Stimulated activated CD4-positive, alpha-beta T cell treated with anti-CD3 and anti-CD28 coated beads, Interleukin-4, amount 100 ng/mL, for 1 hour (primary cell): ENCODE measurements around the gene NFATC3.

ENCODE experiments used
- DNase-seq: peaks from one replicate; pipeline ENCODE4 v3.0.0-alpha.2; 2020

Gene NFATC3

DNA sequence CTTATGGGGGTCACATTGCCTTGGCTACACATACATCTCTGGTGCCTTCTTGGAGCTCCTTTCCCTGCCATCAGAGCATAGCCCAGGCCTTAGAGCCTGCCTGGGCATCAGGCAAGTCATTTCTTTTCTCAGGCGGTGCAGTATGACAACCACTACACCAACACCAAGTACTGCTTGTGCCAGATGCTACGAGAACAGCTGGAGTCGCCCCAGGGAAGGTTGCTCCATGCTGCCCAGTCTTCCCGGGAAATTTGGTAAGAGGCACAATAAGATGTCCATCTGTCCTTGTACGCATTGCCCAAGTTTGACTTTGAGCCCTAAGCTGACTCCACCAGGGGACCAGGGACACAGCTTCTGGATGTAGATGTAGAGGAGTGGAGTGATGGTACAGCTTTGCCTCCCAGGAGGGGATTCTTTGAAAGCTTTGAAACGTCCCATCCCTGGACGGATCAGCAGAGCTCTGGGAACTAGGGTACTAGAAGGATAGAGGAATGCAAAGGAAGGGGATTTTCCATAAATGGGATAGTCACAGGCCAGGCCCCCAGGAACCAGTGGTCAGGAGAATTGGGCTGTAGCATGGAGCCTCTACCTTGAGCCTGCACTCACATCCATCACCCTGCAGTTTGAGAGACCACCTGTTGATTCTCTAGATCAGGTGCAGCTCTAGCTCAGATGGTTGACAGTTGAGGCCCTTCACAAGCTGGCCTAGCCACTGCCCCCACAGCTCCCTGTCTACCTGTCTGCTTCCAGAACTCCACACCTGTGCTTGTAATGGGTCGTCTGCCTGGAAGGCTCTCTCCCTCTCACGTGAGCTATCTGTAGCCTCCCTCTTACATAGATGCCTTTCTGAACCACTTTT lies 11.0 kb upstream of the NFATC3 start:
- DNase-seq, result no peak

DNA sequence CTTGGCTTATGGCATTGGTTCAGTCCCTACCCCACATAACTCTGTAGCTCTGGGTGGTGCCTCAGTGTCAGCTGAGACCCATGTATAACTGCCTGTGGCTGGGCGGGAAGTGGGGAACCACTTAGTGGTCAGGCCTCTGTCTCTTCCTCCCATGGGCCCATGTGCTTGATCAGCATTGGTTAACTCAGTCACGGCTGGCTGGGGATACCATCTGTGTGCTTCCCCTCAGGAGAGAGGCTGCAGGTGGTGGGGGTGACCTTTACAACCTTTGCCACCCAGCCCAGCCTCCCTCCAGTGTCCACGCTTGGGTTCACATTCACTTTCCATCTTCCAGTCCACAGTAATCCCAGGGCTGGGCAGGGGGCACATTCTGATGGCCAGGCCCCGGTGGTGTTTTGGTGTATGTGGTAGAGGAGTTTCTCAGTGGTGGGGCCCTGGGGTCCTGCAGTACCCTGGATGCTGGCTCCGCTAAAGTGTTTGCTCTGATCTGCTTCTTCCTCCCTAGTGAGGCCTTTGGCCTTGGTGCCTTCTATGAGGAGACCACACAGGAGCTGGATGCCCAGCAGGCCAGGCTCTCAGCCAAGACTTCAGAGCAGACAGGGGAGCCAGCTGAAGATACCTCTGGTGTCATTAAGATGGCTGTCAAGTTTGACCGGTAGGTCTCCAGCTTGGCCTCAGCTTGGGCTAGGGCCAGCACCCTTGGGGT lies 10.2 kb upstream of the NFATC3 start:
- no peak for DNase-seq

DNA sequence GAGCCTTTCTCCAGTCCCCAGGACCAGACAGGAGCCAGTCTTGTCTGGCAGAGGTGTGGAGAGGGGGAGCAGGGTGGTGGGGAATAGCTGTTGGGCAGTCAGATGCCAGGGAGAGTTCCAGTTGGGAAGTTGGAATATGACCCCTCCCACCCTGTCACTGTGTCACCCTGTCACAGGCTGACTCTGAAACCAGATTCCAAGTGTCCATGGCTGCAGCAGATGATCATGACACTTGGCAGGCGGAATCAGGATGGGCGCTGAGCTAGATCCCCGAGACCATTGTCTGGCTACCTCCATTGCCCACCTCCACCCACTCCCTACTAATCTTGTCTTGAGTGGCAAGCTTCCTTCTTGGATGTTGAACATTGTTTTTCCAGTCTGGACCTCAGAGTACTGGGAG lies 9.2 kb upstream of the NFATC3 start:
- no peak for DNase-seq

DNA sequence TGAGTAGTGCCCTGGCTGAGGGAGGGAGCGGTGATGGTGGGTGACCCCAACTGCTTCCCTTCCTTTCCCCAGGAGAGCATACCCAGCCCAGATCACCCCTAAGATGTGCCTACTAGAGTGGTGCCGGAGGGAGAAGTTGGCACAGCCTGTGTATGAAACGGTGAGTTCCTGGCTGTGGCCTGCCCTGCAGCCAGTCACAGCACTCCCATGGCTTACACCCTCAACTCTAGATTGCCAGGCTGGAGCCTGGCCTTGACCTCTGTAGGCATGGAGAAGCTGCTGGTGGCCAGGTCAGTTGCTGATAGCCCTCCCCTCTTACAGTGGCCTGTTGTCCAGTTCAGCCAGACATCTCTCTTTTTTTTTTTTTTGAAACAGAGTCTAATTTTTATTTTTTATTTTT lies 8.6 kb upstream of the NFATC3 start:
- no peak for DNase-seq

DNA sequence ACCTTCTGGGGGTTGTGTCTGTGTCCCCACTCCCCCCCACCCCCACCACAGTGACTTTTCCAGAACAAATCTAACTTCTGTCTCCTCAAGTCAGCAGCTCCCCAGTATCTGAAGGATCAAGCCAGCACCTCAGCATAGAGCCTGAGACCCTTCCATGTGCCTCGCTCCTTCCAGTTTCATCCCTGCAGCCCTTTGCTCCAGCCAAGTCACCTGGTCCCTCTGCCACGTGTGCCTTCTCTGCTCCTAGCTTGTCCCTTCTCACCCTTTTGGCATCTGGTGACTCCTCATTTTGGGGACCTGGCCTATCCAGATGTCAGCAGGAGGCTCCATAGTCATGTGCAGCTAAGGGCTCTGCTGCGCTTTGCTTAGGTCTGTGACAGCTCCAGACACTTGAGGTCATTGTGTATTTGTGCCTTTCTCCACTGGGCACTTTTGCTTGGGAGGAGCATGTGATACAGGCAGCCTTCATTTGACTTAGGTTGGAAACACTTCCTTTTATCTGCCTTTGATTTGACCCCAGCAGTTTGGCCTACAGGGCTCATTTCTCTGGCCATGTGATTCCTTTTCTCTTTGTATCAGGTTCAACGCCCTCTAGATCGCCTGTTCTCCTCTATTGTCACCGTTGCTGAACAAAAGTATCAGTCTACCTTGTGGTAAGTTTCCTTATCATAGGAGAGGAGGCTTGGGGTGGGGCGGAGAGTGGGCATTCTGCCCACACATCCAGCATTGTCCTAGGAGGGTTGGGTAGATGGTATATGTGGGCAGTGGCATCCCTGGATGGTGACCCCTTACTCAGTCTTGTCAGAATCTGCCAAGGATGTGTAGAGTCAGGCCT lies 7.1 kb upstream of the NFATC3 start:
- no peak for DNase-seq

DNA sequence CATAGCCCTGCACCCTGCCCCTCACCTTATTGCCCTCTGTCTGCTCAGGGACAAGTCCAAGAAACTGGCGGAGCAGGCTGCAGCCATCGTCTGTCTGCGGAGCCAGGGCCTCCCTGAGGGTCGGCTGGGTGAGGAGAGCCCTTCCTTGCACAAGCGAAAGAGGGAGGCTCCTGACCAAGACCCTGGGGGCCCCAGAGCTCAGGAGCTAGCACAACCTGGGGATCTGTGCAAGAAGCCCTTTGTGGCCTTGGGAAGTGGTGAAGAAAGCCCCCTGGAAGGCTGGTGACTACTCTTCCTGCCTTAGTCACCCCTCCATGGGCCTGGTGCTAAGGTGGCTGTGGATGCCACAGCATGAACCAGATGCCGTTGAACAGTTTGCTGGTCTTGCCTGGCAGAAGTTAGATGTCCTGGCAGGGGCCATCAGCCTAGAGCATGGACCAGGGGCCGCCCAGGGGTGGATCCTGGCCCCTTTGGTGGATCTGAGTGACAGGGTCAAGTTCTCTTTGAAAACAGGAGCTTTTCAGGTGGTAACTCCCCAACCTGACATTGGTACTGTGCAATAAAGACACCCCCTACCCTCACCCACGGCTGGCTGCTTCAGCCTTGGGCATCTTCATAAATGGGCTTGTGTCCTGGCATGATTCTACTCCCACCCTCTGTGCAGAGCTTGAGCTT lies 6.3 kb upstream of the NFATC3 start:
- DNase-seq, result no peak

DNA sequence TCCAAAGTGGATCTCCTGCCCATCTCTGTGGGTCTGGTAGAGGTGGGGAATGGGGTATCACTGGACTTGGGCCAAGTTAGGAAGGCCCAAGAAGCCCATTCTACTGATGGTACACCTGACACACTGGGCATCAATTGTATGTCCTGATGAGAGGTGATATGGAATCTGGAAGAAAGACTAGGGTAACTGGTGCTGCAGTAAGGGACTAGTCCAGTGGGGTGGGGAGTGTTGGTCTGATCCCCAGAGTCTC lies 5.9 kb upstream of the NFATC3 start:
- no peak for DNase-seq

DNA sequence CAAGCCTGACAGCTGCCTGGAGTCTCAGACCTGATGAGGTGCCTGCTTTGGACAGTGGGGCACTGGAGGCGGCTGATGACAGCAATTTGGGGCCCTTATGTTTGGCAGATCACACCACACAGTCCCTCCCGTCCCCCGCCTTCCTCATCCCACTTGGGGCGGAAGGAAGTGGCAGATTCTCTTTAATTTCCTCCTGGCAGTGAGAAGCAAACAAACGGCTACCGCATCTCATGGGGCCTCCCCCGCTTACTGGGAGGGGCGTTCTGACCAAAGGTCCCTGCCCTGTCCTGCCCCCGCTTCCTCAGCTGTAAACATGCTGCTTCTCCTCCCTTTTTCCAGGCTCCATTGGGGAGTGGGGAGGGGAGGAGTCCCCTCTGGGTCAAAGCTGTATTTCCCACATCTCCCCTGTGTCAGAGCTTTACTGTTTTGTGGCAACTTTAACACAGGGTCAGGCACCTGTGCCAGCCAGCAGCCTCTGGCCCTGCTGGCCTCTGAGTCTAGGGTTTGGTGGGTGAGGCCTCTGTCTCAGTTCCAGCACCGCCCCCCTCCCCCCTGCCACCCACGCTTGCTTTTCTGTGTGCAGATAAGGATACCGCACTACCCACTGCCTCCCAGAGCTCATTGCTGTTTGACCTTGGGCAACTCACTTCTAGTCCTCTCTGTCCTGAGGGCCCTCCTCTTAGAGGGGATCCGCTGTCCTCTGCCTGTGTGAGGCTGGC lies 5.4 kb upstream of the NFATC3 start:
- DNase-seq, result peak; percentile 65

DNA sequence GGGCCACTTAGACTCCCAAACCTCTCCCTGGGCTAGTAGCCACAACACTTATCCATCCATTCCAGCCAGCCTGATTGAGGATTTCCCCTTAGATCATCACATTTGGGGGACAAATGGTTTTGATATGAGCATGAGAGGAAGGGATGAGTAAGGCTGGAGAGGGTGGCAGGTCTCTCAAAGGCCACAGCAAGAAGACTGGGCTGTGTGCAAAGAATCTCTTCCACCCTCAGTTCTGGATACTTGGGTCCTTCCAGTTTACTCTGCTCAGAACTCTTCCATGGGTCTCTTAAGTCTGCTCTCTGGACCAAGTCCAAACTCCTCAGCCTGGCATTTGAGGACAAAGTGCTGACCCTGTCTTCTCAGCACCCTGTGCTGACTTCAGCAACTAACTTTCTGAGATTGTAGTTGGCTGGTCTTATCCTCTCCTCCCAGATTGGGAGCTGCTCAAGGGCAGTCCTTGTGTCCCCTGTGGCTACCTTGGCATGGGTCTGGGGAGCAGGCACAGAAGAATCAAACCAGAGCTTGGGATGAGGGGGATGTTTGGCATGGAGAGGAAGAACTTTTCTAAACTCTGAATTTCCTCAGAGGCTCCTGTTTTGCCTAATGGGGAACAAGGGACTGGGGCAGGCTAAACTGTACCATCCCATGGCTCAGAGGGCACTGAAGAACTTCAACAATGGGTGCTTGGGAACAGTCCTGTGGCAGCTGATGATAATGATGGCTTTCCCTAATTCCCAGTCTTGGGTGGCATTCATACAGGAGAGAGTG lies 3.1 kb upstream of the NFATC3 start:
- no peak for DNase-seq

DNA sequence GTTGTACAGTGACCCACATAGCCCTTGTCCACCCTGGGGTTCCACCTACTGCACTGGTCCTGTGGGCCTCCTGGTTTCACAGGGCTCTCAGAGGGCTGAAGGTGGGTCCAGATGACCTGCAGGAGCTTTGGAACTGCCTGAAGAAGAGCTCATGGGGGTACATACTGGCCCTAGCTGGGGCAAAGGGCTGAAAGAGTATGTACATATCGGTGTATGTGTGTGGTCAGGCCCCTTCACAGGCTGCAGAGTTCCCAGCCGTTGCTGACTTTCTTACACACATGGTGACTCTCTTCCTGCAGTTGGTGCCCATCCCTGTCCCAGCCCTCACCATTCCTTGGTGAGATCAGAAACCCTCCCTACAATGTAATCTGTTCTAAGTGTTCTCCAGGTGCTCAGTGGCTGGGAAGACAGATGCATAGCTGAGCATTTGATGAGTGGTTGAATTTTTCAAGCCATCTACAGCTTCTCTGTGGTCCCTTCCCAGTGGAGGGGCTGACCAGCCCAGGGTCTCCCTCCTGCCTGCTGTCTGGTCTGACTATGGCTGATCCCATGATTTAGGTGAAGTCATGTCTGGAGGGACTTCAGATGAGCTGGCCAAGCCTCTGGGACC lies 2.4 kb upstream of the NFATC3 start:
- no peak for DNase-seq

DNA sequence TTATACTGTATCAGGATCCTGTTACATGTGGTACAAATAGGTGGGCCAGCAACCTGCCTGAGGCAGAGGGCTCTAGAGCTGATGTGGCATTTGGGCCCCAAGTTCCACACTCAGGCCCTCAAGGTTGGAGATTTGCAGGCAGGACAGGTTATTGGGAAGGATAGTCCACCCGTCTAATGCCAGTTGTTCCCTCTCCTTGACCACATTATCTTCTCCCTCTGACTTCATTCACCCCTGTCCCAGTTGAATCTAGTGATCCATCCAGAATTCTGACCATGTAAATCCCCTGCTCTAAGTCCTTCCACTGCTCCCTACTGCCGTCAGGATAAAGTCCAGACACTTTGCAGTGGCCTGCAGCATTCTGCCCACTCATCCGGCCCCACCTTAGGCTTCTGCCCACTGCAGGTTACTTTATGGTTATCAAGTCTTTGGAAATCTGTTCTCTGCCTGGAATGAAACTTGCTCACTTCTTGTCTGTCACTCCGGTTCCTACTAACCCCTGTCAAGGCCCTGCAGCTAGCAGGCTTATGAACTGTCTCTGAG lies 1.9 kb upstream of the NFATC3 start:
- no peak for DNase-seq

DNA sequence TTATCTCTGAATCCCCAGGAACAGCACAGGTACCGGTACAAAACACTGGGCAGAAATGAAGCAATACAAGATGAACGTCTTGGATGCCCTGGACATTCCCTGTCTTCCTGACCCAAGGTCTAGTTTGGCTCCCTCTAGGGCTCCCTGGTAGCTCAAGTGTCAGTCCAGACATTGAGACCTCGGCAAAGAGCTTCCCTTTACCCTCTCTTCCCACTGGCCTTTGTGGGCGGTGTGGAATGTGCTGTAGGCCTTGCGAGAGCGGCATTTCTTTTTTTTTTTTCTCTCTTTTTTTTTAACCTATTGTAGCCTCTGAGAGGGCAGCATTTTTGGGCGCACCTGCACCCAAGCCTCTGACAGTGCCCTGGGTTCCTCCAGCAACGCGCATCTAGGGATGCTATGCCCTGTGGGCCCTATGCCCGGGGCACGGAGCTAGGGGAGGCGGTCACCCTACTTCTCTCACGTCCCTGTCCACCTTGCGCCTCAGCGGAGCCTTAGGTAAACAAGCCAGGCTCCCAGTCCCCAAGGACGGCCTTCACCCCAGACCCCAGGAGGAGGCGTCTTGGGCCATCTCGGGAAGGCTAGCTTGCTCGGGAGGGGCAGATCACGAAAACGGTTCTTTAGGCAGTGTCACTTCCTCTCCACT lies 1.2 kb upstream of the NFATC3 start:
- no peak for DNase-seq

DNA sequence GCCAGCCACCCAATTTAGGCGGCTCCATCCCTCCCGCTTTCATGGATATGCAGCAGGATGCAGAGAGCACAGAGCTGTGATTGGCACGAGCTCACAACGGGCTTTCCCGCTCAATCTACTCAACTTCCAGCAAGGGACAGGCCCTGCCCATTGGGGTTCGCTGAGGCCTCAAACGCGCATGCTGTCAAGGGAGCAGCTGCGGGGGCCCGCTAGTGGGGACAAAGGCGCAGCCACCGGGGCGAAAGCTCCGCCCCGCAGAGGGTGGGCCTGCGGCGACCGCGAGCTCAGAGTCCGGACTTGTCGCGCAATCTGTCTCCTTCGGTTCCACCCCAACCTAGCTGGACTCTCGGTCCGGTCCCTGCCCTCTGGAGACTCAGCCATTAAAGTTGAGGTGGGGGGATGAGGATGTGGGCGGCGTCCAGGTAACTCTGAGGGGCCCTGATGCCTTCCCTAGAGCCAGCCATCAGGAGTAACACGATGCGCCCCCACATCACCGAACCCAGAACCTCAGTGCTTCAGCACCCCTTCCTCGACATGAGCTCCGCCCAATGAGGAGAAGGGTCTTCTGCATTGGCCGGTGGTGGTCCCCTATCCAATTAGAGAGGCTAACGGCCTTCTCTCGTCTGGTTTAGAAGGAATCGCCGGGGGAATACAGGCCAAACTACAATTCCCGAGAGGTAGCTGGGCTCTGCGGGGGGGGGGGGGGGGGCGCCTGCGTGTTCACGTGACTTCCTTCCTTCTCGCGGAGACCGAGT lies 489 bp upstream of the NFATC3 start:
- peak; percentile 85 for DNase-seq

DNA sequence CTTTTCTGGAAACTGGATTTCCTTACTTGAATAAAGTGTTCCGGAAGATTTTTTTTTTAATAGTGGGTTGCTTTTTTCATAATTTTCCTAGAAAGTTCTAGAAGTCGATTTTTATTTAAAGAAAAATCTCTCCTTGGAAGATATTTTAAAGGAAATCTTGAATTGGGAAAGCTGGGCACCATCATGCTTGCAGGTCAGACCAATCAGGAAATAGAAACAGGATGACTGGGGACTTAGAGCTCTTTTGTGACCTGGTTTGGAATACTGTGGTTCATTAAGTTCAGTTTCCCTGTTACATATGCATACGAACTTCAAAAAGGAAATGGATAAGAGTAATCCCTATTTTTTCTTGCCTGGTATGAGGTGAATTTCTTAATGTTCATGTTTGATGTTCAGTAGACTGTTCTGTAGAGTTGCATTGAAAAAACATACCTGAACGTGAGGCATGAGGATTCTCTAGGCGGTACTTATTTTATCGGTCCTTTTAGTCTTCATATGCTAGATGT lies 1.2 kb downstream of the NFATC3 start:
- DNase-seq, result no peak

DNA sequence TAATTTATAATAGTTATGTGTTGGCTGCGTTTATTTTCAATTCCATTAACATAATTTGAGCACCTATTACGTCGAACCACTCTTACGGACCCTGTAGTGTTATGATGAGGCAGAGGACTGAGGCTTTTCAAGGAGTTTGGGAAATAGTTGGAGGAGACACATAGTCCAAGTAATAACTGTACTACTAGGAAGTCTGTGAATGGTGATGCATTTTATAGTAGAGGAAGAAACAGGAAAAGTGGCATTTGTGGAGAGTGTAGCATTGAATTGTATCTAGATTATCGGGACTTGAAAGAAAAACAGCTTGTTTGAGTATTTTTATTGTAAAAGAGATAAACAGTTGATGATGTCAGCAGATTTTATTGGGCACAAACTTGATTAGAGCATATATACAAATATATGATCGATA lies 1.7 kb downstream of the NFATC3 start:
- no peak for DNase-seq

DNA sequence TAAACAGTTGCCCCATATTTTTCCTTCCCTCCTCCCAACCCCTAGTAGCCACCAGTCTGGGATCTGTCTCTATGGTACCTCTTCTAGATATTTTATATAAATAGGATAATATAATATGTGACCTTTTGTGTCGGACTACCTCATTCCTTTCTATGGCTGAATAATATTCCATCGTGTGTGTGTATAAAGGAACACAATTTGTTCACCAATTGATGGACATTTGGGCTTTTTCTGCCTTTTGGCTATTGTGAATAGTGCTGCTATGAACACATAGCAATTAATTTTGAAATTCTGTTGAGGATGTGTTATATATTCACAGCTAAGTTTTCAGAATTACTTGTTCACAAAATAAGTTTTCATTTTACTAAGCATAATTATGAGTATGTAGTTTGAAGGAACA lies 2.5 kb downstream of the NFATC3 start:
- DNase-seq, result no peak

DNA sequence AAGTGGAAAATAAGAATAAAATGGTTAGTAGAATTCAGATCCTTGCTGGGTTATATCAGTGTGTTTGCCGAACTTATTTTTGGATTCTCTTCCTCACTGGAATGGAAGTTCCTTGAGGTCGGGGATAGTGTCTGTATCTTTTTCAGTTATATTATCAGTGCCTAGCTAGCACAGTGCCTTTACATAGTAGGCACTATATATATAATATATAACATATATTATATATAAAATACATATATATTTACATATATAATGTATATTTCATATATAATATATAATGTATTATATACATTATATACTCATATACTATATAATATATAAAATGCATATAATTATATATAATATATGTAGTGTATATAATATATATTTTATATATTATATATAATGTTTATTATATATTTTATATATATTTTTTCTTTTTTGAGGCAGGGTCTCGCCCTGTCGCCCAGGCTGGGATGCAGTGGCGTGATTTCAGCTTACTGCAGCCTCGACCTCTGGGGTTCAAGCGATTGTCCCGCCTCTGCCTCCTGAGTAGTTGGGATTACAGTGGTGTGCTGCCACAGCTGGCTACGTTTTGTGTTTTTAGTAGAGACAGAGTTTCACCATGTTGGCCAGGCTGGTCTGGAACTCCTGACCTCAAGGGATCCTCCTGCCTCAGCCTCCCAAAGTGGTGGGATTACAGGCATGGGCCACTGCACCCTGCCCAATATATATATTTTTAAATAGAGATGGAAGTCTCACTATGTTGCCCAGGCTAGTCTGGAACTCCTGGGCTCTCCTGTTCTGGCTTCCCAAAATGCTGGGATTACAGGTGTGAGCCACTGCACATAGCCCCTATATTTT lies 3.2 kb downstream of the NFATC3 start:
- no peak for DNase-seq

DNA sequence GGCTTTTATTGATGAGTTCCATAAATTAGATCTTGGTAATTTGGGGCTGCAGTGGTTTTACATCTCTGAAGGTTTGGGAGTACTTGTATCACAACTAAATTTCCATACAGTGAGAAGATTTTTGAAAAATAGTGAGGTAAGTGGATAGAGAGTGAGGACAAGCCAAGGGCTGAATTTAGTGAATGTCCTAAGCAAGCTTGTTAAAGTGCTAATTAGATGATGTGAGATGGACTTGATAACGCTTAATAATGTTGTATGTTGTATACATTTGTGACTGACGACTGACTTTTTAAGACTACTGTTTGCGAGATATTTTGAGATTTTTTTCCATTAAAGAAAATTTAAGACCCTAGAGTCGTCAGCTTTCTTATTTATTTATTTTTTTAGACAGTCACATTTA lies 3.9 kb downstream of the NFATC3 start:
- no peak for DNase-seq

DNA sequence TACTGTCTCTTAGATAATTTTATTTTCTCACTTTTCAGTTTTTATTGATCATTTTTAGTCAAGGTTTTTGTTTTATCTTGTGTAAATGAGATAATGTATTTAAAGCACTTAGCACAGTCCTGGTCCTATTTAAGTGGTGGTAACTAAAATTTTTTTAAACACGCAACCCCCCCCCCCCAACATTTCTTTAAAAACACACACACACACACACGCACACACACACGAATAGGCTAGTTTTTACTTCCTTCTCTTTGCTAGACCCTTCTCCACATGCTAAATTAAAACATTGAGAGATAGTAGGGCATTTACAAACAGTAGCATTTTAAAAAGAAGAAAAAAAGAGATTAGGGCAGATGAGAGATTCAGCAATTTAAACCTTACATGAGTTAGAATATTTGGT lies 5.0 kb downstream of the NFATC3 start:
- no peak for DNase-seq
